K562 (cell line): ENCODE data around the gene AGK. TPM values are rescaled to one million over a fixed set of nuclear protein-coding genes. Genes with fewer than 3 reads are reported as not detected.

Experiments used
- ATAC-seq: fragments of 200-7000 bp; cut with Tn5 transposase; 3 replicates; pipeline ENCODE4 v1.9.1; 2020; ENCODE audit warnings: moderate library complexity
- BruUV-seq: library from RNA; stranded (reverse); fragments of 400-500 nt; replicated peaks from 2 replicates; lab custom pipeline; 2021; lab: Mats Ljungman, UMichigan
- CTCF ChIA-PET: fragments of 300-600 bp; formaldehyde crosslinking; extraction: SDS; loops from one replicate; lab custom pipeline; 2021; ENCODE audit warnings: low intra/inter-chr PET ratio; lab: Yijun Ruan, JAX
- POLR2A ChIA-PET: fragments of 300-600, 350-650 bp; sonication (Branson Sonifier 250); formaldehyde crosslinking; extraction: SDS; loops from one replicate; lab custom pipeline; 2021; ENCODE audit warnings: antibody characterized with exemption, inconsistent platforms; lab: Yijun Ruan, JAX
- DNase-seq, 4 experiments: peaks; one replicate each; pipeline versions ENCODE4 v3.0.0 to v3.0.0-alpha.2; 2011 to 2018; ENCODE audit warnings: low spot score in 3 of 4, mixed read lengths in 3 of 4; ENCODE audit errors: extremely low read depth in 1 of 4
- FAIRE-seq: peaks from 2 replicates; lab custom pipeline; 2011; peaks lifted over from hg19 to GRCh38; lab: Jason Lieb, UNC
- H2AFZ ChIP-seq: 2 replicates; pipeline ENCODE4 v1.6.0; 2011; ENCODE audit warnings: low read depth, low read length, control low read depth, inconsistent platforms
- H3K27ac ChIP-seq: fragments of 200-600 bp; 3 replicates; pipeline ENCODE4 v1.8.0; 2011; ENCODE audit warnings: low read depth, mild to moderate bottlenecking, control low read depth, inconsistent platforms, low read length, moderate library complexity, mixed read lengths; ENCODE audit errors: extremely low read depth
- H3K27me3 ChIP-seq, 2 experiments: fragments of 300-600 bp in 1 of 2; 2 replicates in 1 of 2; 3 replicates in 1 of 2; pipeline versions ENCODE4 v1.6.0 to v1.8.0; 2011; ENCODE audit warnings: inconsistent platforms in 2 of 2, low read length in 2 of 2, mild to moderate bottlenecking in 1 of 2, mixed read lengths in 1 of 2, moderate library complexity in 1 of 2; ENCODE audit not compliant: control insufficient read depth in 2 of 2, insufficient read depth in 2 of 2
- H3K36me3 ChIP-seq: fragments of 300-600 bp; 3 replicates; pipeline ENCODE4 v1.8.0; 2011; ENCODE audit warnings: mild to moderate bottlenecking, low read length, inconsistent platforms; ENCODE audit not compliant: control insufficient read depth, insufficient read depth
- H3K4me1 ChIP-seq, 2 experiments: fragments of 200-600 bp in 1 of 2; replicated peaks in 1 of 2; 2 replicates in 1 of 2; 3 replicates in 1 of 2; pipeline versions ENCODE4 v1.5.1 to v1.8.0; 2011; ENCODE audit warnings: inconsistent platforms in 2 of 2, low read length in 2 of 2, mild to moderate bottlenecking in 1 of 2, mixed read lengths in 1 of 2, moderate library complexity in 1 of 2; ENCODE audit not compliant: control insufficient read depth in 2 of 2, insufficient read depth in 2 of 2
- H3K4me2 ChIP-seq: 2 replicates; pipeline ENCODE4 v1.6.1; 2011; ENCODE audit warnings: low read length, control low read depth, inconsistent platforms, mixed read lengths; ENCODE audit not compliant: insufficient read depth
- H3K4me3 ChIP-seq: fragments of 200-600 bp; sonication (generic), shearing (Covaris generic); 2 replicates; pipeline ENCODE4 v1.5.1; 2016; ENCODE audit warnings: control low read depth, inconsistent platforms
- H3K79me2 ChIP-seq: fragments of 200-600 bp; 3 replicates; pipeline ENCODE4 v1.8.0; 2011; ENCODE audit warnings: low read length, inconsistent platforms; ENCODE audit not compliant: control insufficient read depth, insufficient read depth
- H3K9ac ChIP-seq, 2 experiments: 2 replicates each; pipeline versions ENCODE4 v1.6.0 to v1.6.1; 2011; ENCODE audit warnings: low read depth in 2 of 2, low read length in 2 of 2, control low read depth in 1 of 2, inconsistent platforms in 1 of 2, mild to moderate bottlenecking in 1 of 2, mixed read lengths in 1 of 2; ENCODE audit not compliant: insufficient read depth in 1 of 2
- H3K9me1 ChIP-seq: one replicate; pipeline ENCODE4 v1.6.0; 2011; ENCODE audit warnings: inconsistent platforms, mild to moderate bottlenecking, low read length, moderate library complexity; ENCODE audit not compliant: control insufficient read depth, insufficient read depth
- H3K9me3 ChIP-seq: replicated peaks from 2 replicates; pipeline ENCODE4 v1.5.1; 2011; ENCODE audit warnings: low read depth, low read length, inconsistent platforms; ENCODE audit not compliant: control insufficient read depth, insufficient read depth
- H4K20me1 ChIP-seq: replicated peaks from 2 replicates; pipeline ENCODE4 v1.6.1; 2011; ENCODE audit warnings: low read length, inconsistent platforms, mixed read lengths; ENCODE audit not compliant: control insufficient read depth, insufficient read depth
- NRF1 ChIP-seq, 2 experiments: fragments of 450-650 bp; IDR thresholded peaks in 1 of 2; conservative IDR thresholded peaks in 1 of 2; 2 replicates each; pipeline ENCODE4 v1.6.1; 2014; ENCODE audit warnings: mild to moderate bottlenecking in 2 of 2
- NUFIP1 ChIP-seq: fragments of 450-650 bp; IDR thresholded peaks from 2 replicates; pipeline ENCODE4 v1.6.1; 2018; ENCODE audit not compliant: partially characterized antibody
- POU5F1 ChIP-seq: fragments of 150-350 bp; IDR thresholded peaks from 2 replicates; pipeline ENCODE4 v1.6.1; 2014; ENCODE audit warnings: borderline replicate concordance, low read length, low read depth, mild to moderate bottlenecking; ENCODE audit not compliant: partially characterized antibody
- RAD51 ChIP-seq: fragments of 450-650 bp; IDR thresholded peaks from 2 replicates; pipeline ENCODE4 v1.7.1; 2016; ENCODE audit warnings: low read depth, mild to moderate bottlenecking, borderline replicate concordance
- RBBP5 ChIP-seq: fragments of 200-600 bp; sonication (generic); IDR thresholded peaks from 2 replicates; pipeline ENCODE4 v1.6.1; 2012; ENCODE audit warnings: borderline replicate concordance, mild to moderate bottlenecking, low read length, control low read depth, inconsistent platforms; ENCODE audit not compliant: insufficient read depth, poor library complexity, severe bottlenecking
- XRCC4 ChIP-seq: IDR thresholded peaks from one replicate; pipeline ENCODE4 v1.6.1; 2011; ENCODE audit not compliant: insufficient read depth, insufficient read length; ENCODE audit errors: extremely low read depth
- ZNF668 ChIP-seq: fragments of 250-450 bp; sonication (Bioruptor Pico); IDR thresholded peaks from 2 replicates; pipeline ENCODE4 v1.8.0; 2022; ENCODE audit warnings: mild to moderate bottlenecking, inconsistent platforms
- WGBS: fragments of 100-300 bp; shearing (Covaris generic); methylation state at CpG from one replicate; pipeline ENCODE4 v1.1.6; 2016; ENCODE audit warnings: low coverage, mixed read lengths; ENCODE audit not compliant: insufficient coverage; ENCODE audit errors: missing lambda C conversion rate; 5-methylcytosine and 5-hydroxymethylcytosine counted together
- in situ Hi-C: fragments of 300-500 bp; cut with MboI; formaldehyde crosslinking; loops from 4 replicates; pipeline ENCODE4 v1.15.0; 2018; ENCODE audit warnings: inconsistent platforms, mixed read lengths
- intact Hi-C: fragments of 100-400 bp; cut with micrococcal nuclease; formaldehyde crosslinking; loops from 2 replicates; pipeline ENCODE4 v1.14.2; 2022
- polyA plus RNA-seq, 8 experiments: library from polyadenylated mRNA; depleted of rRNA in 4 of 8; stranded (reverse) in 5 of 8; unstranded in 3 of 8; fragments of >200 nt; fragmentation: Nextera tagmentation in 2 of 8; fragmentation: Illumina TruSeq in 1 of 8; extraction: Ambion mirVana in 2 of 8; extraction: Trizol in 1 of 8; gene quantifications; 2 replicates each; pipeline versions ENCODE4 v1.2.1 to v1.2.3, GENCODE V29; 2011 to 2014; ENCODE audit warnings: inconsistent platforms in 1 of 8, missing spikeins in 1 of 8
- total RNA-seq, 7 experiments: library from RNA; depleted of rRNA in 6 of 7; stranded (reverse); fragments of >200 nt in 6 of 7; fragmentation: Illumina TruSeq in 2 of 7; extraction: Trizol in 2 of 7; gene quantifications; 2 replicates each; pipeline versions ENCODE4 v1.2.1 to v1.2.3, GENCODE V29; 2011 to 2021; ENCODE audit warnings: low replicate concordance in 1 of 7
- TF ChIP-seq, protein P1 (sequence below): fragments of 450-650 bp; IDR thresholded peaks from 2 replicates; pipeline ENCODE4 v1.6.1; 2017; ENCODE audit warnings: antibody characterized with exemption, mild to moderate bottlenecking
- TF ChIP-seq, protein P2 (sequence below): fragments of 250-450 bp; sonication (Bioruptor Pico); IDR thresholded peaks from 2 replicates; pipeline ENCODE4 v1.8.0; 2022; ENCODE audit warnings: inconsistent platforms
- TF ChIP-seq, protein P3 (sequence below): fragments of 450-650 bp; IDR thresholded peaks from 2 replicates; pipeline ENCODE4 v1.6.1; 2016

Gene AGK
- total and polyA plus RNA-seq, 9 of the 15 experiments (the other 6 are each of a cell fraction or from before 2014, with no cell fraction given), result 50.7 to 128 (median 71.8) TPM

DNA sequence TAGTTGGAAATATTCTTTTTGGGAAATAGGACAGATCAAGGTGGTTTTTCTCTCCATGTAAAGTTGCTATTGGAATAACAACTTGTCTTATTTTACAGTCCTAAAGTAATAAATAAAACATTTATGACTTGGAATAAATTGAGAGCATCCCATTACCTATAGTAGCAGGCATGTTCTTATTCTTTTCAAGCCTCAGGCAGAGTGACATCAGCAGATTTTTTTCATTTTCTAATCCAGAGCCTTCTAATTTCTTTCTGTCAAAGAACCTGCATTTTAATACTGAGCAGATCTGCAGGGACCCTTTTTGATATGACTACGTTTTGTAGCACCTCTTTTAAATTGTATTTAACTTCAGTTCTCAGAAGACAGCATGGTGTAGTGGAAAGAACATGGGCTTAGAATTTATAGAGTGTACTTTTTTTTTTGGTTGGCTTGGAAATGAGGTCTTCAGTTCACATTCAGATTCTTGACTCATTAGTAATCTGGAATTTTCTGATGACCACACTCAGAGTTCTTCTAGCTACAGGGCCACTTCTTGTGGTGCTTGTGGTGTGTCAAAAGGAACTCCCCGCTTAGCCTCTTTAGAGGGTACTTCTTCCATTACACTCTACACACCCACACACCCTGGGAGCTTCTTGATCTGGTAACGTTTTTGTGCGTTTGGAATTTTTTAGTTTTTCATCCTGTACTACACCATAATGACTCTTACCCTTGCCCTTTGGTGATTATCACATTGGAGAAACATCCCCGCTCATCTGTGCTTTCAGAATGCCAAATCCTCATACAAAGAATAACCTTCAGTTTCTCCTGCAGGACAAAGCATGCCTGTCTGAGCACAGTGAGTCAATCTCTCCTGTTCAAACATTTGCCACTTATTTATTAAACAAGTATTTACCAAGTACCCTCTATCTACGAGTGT is 34.6 kb downstream of the AGK start (continued):
- TF ChIP-seq, protein P1, sequence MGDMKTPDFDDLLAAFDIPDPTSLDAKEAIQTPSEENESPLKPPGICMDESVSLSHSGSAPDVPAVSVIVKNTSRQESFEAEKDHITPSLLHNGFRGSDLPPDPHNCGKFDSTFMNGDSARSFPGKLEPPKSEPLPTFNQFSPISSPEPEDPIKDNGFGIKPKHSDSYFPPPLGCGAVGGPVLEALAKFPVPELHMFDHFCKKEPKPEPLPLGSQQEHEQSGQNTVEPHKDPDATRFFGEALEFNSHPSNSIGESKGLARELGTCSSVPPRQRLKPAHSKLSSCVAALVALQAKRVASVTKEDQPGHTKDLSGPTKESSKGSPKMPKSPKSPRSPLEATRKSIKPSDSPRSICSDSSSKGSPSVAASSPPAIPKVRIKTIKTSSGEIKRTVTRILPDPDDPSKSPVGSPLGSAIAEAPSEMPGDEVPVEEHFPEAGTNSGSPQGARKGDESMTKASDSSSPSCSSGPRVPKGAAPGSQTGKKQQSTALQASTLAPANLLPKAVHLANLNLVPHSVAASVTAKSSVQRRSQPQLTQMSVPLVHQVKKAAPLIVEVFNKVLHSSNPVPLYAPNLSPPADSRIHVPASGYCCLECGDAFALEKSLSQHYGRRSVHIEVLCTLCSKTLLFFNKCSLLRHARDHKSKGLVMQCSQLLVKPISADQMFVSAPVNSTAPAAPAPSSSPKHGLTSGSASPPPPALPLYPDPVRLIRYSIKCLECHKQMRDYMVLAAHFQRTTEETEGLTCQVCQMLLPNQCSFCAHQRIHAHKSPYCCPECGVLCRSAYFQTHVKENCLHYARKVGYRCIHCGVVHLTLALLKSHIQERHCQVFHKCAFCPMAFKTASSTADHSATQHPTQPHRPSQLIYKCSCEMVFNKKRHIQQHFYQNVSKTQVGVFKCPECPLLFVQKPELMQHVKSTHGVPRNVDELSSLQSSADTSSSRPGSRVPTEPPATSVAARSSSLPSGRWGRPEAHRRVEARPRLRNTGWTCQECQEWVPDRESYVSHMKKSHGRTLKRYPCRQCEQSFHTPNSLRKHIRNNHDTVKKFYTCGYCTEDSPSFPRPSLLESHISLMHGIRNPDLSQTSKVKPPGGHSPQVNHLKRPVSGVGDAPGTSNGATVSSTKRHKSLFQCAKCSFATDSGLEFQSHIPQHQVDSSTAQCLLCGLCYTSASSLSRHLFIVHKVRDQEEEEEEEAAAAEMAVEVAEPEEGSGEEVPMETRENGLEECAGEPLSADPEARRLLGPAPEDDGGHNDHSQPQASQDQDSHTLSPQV, result no peak

DNA sequence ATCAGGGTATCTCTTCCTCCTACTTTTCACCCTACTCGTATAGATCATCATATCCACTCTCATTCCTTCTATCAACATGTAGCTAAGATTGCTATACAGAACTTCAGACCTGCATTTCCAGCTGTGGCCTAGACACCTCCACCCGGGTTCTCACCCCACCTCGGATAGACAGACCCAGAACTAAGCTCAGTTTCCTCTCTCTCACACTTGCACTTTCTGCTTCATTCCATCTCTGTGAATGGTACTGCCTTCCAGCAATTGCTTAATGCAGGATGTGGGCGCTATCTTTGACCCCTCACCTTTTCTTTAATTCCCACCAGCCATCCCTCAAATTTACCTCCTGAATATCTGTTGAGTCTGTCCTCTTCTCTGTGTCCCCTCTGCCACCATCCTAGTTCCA is 35.7 kb downstream of the AGK start:
- peaks cover 22% of the 10 kb centered on the region; the same call in 2 of the 3 replicates for H3K36me3 ChIP-seq
- BruUV-seq, result no TSS peak
- H3K4me3 ChIP-seq, result no peak overlapping the region
- POLR2A ChIA-PET, result no interaction called here
- no peaks in the 10 kb centered on the region for H3K9me3 ChIP-seq
- DNase-seq (no peak), FAIRE-seq (no peak), ATAC-seq (no peak)
- no peaks in the 10 kb centered on the region for H3K79me2 ChIP-seq
- intact Hi-C loops, result no loop called here
- no peaks in the 10 kb centered on the region for H3K27me3 ChIP-seq
- in situ Hi-C loops, result no loop called here
- no peak overlapping the region for H3K4me2 ChIP-seq
- H4K20me1 ChIP-seq, result no peaks in the 10 kb centered on the region
- H3K4me1 ChIP-seq, result no peaks in the 10 kb centered on the region
- no peak overlapping the region for H2AFZ ChIP-seq
- CTCF ChIA-PET, result no interaction called here
- H3K27ac ChIP-seq, result no peak overlapping the region
- 63% methylated on average over 4 of the region's 4 CpGs for WGBS
- no peak overlapping the region for H3K9ac ChIP-seq
- H3K9me1 ChIP-seq, result no peaks in the 10 kb centered on the region
- no peak for TF ChIP-seq XRCC4
- TF ChIP-seq ZNF668 (CRISPR knock-in tag), result no peak
- no peak for TF ChIP-seq NRF1 (conservative IDR thresholded peaks at IDR 0.05 in 1 of 2, IDR thresholded peaks at IDR 0.05 in 1 of 2)
- TF ChIP-seq, protein P2, sequence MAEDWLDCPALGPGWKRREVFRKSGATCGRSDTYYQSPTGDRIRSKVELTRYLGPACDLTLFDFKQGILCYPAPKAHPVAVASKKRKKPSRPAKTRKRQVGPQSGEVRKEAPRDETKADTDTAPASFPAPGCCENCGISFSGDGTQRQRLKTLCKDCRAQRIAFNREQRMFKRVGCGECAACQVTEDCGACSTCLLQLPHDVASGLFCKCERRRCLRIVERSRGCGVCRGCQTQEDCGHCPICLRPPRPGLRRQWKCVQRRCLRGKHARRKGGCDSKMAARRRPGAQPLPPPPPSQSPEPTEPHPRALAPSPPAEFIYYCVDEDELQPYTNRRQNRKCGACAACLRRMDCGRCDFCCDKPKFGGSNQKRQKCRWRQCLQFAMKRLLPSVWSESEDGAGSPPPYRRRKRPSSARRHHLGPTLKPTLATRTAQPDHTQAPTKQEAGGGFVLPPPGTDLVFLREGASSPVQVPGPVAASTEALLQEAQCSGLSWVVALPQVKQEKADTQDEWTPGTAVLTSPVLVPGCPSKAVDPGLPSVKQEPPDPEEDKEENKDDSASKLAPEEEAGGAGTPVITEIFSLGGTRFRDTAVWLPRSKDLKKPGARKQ (CRISPR knock-in tag), result no peak
- no peak for TF ChIP-seq RAD51
- TF ChIP-seq, protein P3, sequence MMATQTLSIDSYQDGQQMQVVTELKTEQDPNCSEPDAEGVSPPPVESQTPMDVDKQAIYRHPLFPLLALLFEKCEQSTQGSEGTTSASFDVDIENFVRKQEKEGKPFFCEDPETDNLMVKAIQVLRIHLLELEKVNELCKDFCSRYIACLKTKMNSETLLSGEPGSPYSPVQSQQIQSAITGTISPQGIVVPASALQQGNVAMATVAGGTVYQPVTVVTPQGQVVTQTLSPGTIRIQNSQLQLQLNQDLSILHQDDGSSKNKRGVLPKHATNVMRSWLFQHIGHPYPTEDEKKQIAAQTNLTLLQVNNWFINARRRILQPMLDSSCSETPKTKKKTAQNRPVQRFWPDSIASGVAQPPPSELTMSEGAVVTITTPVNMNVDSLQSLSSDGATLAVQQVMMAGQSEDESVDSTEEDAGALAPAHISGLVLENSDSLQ, result no peak
- no peak for TF ChIP-seq POU5F1
- TF ChIP-seq NUFIP1, result no peak
- TF ChIP-seq RBBP5, result no peak
